HepG2 (cell line): ENCODE results near the gene RAET1L. TPM values are rescaled to one million over a fixed set of nuclear protein-coding genes. Genes with fewer than 3 reads are reported as not detected.

Source experiments
- ATAC-seq: fragments of 200-7000 bp; cut with Tn5 transposase; 3 replicates; pipeline ENCODE4 v1.9.1; 2020; ENCODE audit warnings: mild to moderate bottlenecking, moderate library complexity
- BruUV-seq: library from RNA; stranded (reverse); fragments of 400-500 nt; replicated peaks from 2 replicates; lab custom pipeline; 2021; lab: Mats Ljungman, UMichigan
- CTCF ChIA-PET: fragments of 300-600 bp; formaldehyde crosslinking; extraction: SDS; loops from one replicate; lab custom pipeline; 2021; ENCODE audit warnings: low total read pairs, inconsistent platforms, low intra/inter-chr PET ratio; lab: Yijun Ruan, JAX
- POLR2A ChIA-PET: fragments of 350-600 bp; sonication (Branson Sonifier 250); formaldehyde crosslinking; loops from one replicate; lab custom pipeline; 2020; ENCODE audit warnings: antibody characterized with exemption, inconsistent platforms; lab: Yijun Ruan, JAX
- DNase-seq: peaks from one replicate; pipeline ENCODE4 v3.0.0-alpha.2; 2015; ENCODE audit warnings: low spot score
- FAIRE-seq: peaks from 3 replicates; lab custom pipeline; 2011; peaks lifted over from hg19 to GRCh38; lab: Jason Lieb, UNC
- H2AFZ ChIP-seq: one replicate; pipeline ENCODE4 v1.6.1; 2011; ENCODE audit warnings: low read length, inconsistent platforms
- H3K27ac ChIP-seq: fragments of 300-600 bp; 3 replicates; pipeline ENCODE4 v1.8.0; 2011; ENCODE audit warnings: mixed run types, mild to moderate bottlenecking, mixed read lengths, low read length, inconsistent platforms; ENCODE audit not compliant: insufficient read depth; ENCODE audit errors: extremely low read length
- H3K27me3 ChIP-seq, 2 experiments: fragments of 200-600 bp in 1 of 2; 2 replicates in 1 of 2; 3 replicates in 1 of 2; pipeline versions ENCODE4 v1.6.0 to v1.8.0; 2011; ENCODE audit warnings: low read length in 2 of 2, mild to moderate bottlenecking in 2 of 2, moderate library complexity in 2 of 2, inconsistent platforms in 1 of 2; ENCODE audit not compliant: insufficient read depth in 2 of 2, control insufficient read depth in 1 of 2
- H3K36me3 ChIP-seq, 2 experiments: fragments of 200-600 bp in 1 of 2; replicated peaks in 1 of 2; 2 replicates in 1 of 2; 3 replicates in 1 of 2; pipeline versions ENCODE4 v1.5.1 to v1.8.0; 2011; ENCODE audit warnings: low read length in 2 of 2, inconsistent platforms in 1 of 2; ENCODE audit not compliant: insufficient read depth in 2 of 2, control insufficient read depth in 1 of 2
- H3K4me1 ChIP-seq: 2 replicates; pipeline ENCODE4 v1.5.1; 2012; ENCODE audit warnings: low read length, inconsistent platforms; ENCODE audit not compliant: insufficient read depth
- H3K4me2 ChIP-seq: 2 replicates; pipeline ENCODE4 v1.6.0; 2011; ENCODE audit warnings: low read depth, low read length, inconsistent platforms
- H3K4me3 ChIP-seq, 3 experiments: fragments of 200-600 bp in 1 of 3; sonication (generic), shearing (Covaris generic) in 1 of 3; replicated peaks in 1 of 3; 2 replicates each; pipeline ENCODE4 v1.5.1; 2011 to 2016; ENCODE audit warnings: low read length in 3 of 3, inconsistent platforms in 2 of 3, low read depth in 2 of 3, mild to moderate bottlenecking in 2 of 3, control low read depth in 1 of 3, mixed read lengths in 1 of 3; ENCODE audit not compliant: insufficient read depth in 1 of 3
- H3K79me2 ChIP-seq: one replicate; pipeline ENCODE4 v1.6.1; 2011; ENCODE audit warnings: low read length, inconsistent platforms; ENCODE audit not compliant: insufficient read depth
- H3K9ac ChIP-seq: 2 replicates; pipeline ENCODE4 v1.6.0; 2011; ENCODE audit warnings: mild to moderate bottlenecking, low read depth, low read length, inconsistent platforms; ENCODE audit not compliant: insufficient read depth
- H3K9me3 ChIP-seq: 2 replicates; pipeline ENCODE4 v1.5.1; 2012; ENCODE audit warnings: mild to moderate bottlenecking, low read length
- H4K20me1 ChIP-seq: 2 replicates; pipeline ENCODE4 v1.6.0; 2011; ENCODE audit warnings: inconsistent platforms, mild to moderate bottlenecking, low read length, moderate library complexity; ENCODE audit not compliant: insufficient read depth
- CERS6 ChIP-seq: sonication (generic); formaldehyde crosslinking; IDR thresholded peaks from 2 replicates; pipeline ENCODE4 v1.5.0; 2020; ENCODE audit warnings: missing genetic modification reagents
- MNT ChIP-seq: fragments of 450-650 bp; IDR thresholded peaks from 2 replicates; pipeline ENCODE4 v1.6.1; 2016
- MXD3 ChIP-seq: IDR thresholded peaks from 2 replicates; pipeline ENCODE4 v1.6.1; 2016; ENCODE audit warnings: mild to moderate bottlenecking, missing biosample characterization, missing genetic modification reagents
- NBN ChIP-seq: fragments of 450-650 bp; conservative IDR thresholded peaks from 2 replicates; pipeline ENCODE4 v1.6.1; 2017
- PHB2 ChIP-seq: fragments of 450-650 bp; IDR thresholded peaks from 2 replicates; pipeline ENCODE4 v1.6.1; 2018; ENCODE audit not compliant: partially characterized antibody
- PTBP1 ChIP-seq: fragments of 200-400 bp; formaldehyde crosslinking; IDR thresholded peaks from 2 replicates; pipeline ENCODE4 v1.6.1; 2018; ENCODE audit warnings: low read length, low read depth; ENCODE audit not compliant: poor library complexity, severe bottlenecking
- REXO4 ChIP-seq: sonication (generic); formaldehyde crosslinking; IDR thresholded peaks from 2 replicates; pipeline ENCODE4 v1.8.0; 2022; ENCODE audit warnings: missing genetic modification reagents, mild to moderate bottlenecking, borderline replicate concordance
- SATB2 ChIP-seq: sonication (generic); formaldehyde crosslinking; IDR thresholded peaks from 2 replicates; pipeline ENCODE4 v1.5.0; 2020; ENCODE audit warnings: missing genetic modification reagents
- UBTF ChIP-seq: sonication (generic); formaldehyde crosslinking; IDR thresholded peaks from 2 replicates; pipeline ENCODE4 v1.4.0; 2020; ENCODE audit warnings: mild to moderate bottlenecking, missing genetic modification reagents
- ZMYM3 ChIP-seq: sonication (generic); formaldehyde crosslinking; IDR thresholded peaks from 2 replicates; pipeline ENCODE4 v1.5.1; 2020; ENCODE audit warnings: mild to moderate bottlenecking, missing genetic modification reagents
- ZNF598 ChIP-seq: sonication (generic); formaldehyde crosslinking; IDR thresholded peaks from 2 replicates; pipeline ENCODE4 v1.5.1; 2020; ENCODE audit warnings: mild to moderate bottlenecking, missing genetic modification reagents, borderline replicate concordance
- ZSCAN20 ChIP-seq: sonication (generic); formaldehyde crosslinking; IDR thresholded peaks from 2 replicates; pipeline ENCODE4 v1.4.0; 2020; ENCODE audit warnings: missing genetic modification reagents, mild to moderate bottlenecking, borderline replicate concordance
- WGBS: methylation state at CpG from one replicate; pipeline ENCODE4 v1.1.6; 2017; ENCODE audit warnings: low lambda C conversion rate; 5-methylcytosine and 5-hydroxymethylcytosine counted together
- in situ Hi-C: cut with HindIII; loops from 2 replicates; pipeline ENCODE4 v1.10.0; 2017; ENCODE audit warnings: low pct_unique_long_range_greater_than_20kb; ENCODE audit not compliant: extremely low pct_ligation_motif_present
- intact Hi-C: fragments of 100-400 bp; cut with micrococcal nuclease; formaldehyde crosslinking; loops from one replicate; pipeline ENCODE4 v1.10.0; 2022; ENCODE audit not compliant: unreplicated experiment
- polyA plus RNA-seq, 8 experiments: library from polyadenylated mRNA; depleted of rRNA in 3 of 8; stranded (reverse) in 7 of 8; unstranded in 1 of 8; fragments of >200 nt; fragmentation: Illumina TruSeq in 4 of 8; extraction: Trizol in 4 of 8; gene quantifications; 2 replicates each; pipeline versions ENCODE4 v1.2.1 to v1.2.3, GENCODE V29; 2011 to 2016; ENCODE audit warnings: low read depth in 4 of 8, missing spikeins in 1 of 8, mixed read lengths in 1 of 8; ENCODE audit not compliant: insufficient read depth in 1 of 8
- total RNA-seq, 5 experiments: library from RNA; depleted of rRNA; stranded (reverse); fragments of >200 nt; fragmentation: Illumina TruSeq; extraction: Trizol; gene quantifications; 2 replicates each; pipeline ENCODE4 v1.2.3, GENCODE V29; 2016; ENCODE audit warnings: low read depth in 1 of 5

Gene RAET1L
- total and polyA plus RNA-seq, 2 of the 13 experiments (the other 11 are each of a cell fraction or from before 2014, with no cell fraction given), result not detected

GRCh38 chr6:150043501-150044412 lies 18.4 kb upstream of the RAET1L start:
- Histone ChIP-seq H3K4me2 (no peak overlapping the region), H3K79me2 (no peaks in the 10 kb centered on the region), H3K9me3 (no peaks in the 10 kb centered on the region), H3K4me3 (no peak overlapping the region), H4K20me1 (no peaks in the 10 kb centered on the region), H2AFZ (no peak overlapping the region), H3K4me1 (no peaks in the 10 kb centered on the region), H3K27me3 (peaks cover 2 to 52% of the 10 kb centered on the region in 2 experiments; a peak in 4 of 5 replicates), H3K9ac (no peak overlapping the region), H3K36me3 (no peaks in the 10 kb centered on the region), H3K27ac (no peak overlapping the region)
- in situ Hi-C loops, result no loop called here
- ChIA-PET POLR2A (no interaction called here), CTCF (no interaction called here)
- TF ChIP-seq MNT (peak; percentile 40; the same call in 1 of the 2 replicates), CERS6 (no peak), REXO4 (CRISPR knock-in tag) (no peak)
- ATAC-seq, result no peak
- FAIRE-seq, result no peak
- intact Hi-C loops, result no loop called here
- DNase-seq, result no peak
- WGBS, result 24% methylated on average over 19 of the region's 19 CpGs
- BruUV-seq, result no TSS peak

- Histone ChIP-seq H3K4me3 (no peak overlapping the region), H3K4me1 (no peaks in the 10 kb centered on the region), H3K27ac (no peak overlapping the region), H3K79me2 (no peaks in the 10 kb centered on the region), H2AFZ (no peak overlapping the region), H3K9ac (no peak overlapping the region), H4K20me1 (no peaks in the 10 kb centered on the region), H3K9me3 (no peaks in the 10 kb centered on the region), H3K27me3 (peaks cover 2 to 59% of the 10 kb centered on the region in 2 experiments; a peak in 4 of 5 replicates), H3K4me2 (no peak overlapping the region), H3K36me3 (no peaks in the 10 kb centered on the region)
- no peak for FAIRE-seq
- no peak for ATAC-seq
- 58% methylated on average over 11 of the region's 13 CpGs for WGBS
- no TSS peak for BruUV-seq
- DNase-seq, result no peak
- ChIA-PET POLR2A (no interaction called here), CTCF (no interaction called here)
- in situ Hi-C loops, result no loop called here
- intact Hi-C loops, result no loop called here
- TF ChIP-seq PHB2 (no peak), ZSCAN20 (CRISPR knock-in tag) (no peak), SATB2 (no peak), ZNF598 (CRISPR knock-in tag) (no peak), PTBP1 (no peak), UBTF (CRISPR knock-in tag) (no peak), MXD3 (CRISPR knock-in tag) (no peak), ZMYM3 (CRISPR knock-in tag) (no peak), NBN (no peak)
Observed at GRCh38 chr6:150043096-150043495, 17.8 kb upstream of the RAET1L start.
